Neural progenitor cell (in vitro differentiated cells): ENCODE results near the gene ODF2. TPM values are rescaled to one million over a fixed set of nuclear protein-coding genes. Genes with fewer than 3 reads are reported as not detected.
A peak's percentile ranks its signal among the peaks of the same experiment; 100 is the strongest.

ENCODE experiments used
- DNase-seq: peaks from one replicate; pipeline ENCODE4 v3.0.0-alpha.2; 2016; ENCODE audit warnings: low spot score
- H2AFZ ChIP-seq: fragments of 200-600 bp; sonication (generic); replicated peaks from 2 replicates; pipeline ENCODE4 v1.6.1; 2016; ENCODE audit warnings: antibody characterized with exemption
- H3F3A ChIP-seq: fragments of 200-600 bp; sonication (generic); 2 replicates; pipeline ENCODE4 v1.6.1; 2016; ENCODE audit warnings: antibody characterized with exemption, low read depth
- H3K27ac ChIP-seq: fragments of 200-600 bp; sonication (generic); 2 replicates; pipeline ENCODE4 v1.5.1; 2016; ENCODE audit warnings: mild to moderate bottlenecking
- H3K27me3 ChIP-seq: fragments of 200-600 bp; sonication (generic); 2 replicates; pipeline ENCODE4 v1.6.1; 2016; ENCODE audit warnings: mild to moderate bottlenecking, moderate library complexity
- H3K36me3 ChIP-seq: fragments of 200-600 bp; sonication (generic); 2 replicates; pipeline ENCODE4 v1.5.1; 2016
- H3K4me1 ChIP-seq: fragments of 200-600 bp; sonication (generic); 2 replicates; pipeline ENCODE4 v1.6.1; 2016; ENCODE audit warnings: mixed run types
- H3K4me2 ChIP-seq: fragments of 200-600 bp; sonication (generic); 2 replicates; pipeline ENCODE4 v1.6.1; 2016
- H3K4me3 ChIP-seq: fragments of 200-600 bp; sonication (generic); 2 replicates; pipeline ENCODE4 v1.5.1; 2016
- H3K79me2 ChIP-seq: fragments of 200-600 bp; sonication (generic); 2 replicates; pipeline ENCODE4 v1.6.1; 2016; ENCODE audit warnings: low read depth
- H3K9ac ChIP-seq: fragments of 200-600 bp; sonication (generic); 2 replicates; pipeline ENCODE4 v1.6.1; 2016
- H3K9me3 ChIP-seq: fragments of 200-600 bp; sonication (generic); 2 replicates; pipeline ENCODE4 v1.5.1; 2016; ENCODE audit warnings: low read depth
- H4K20me1 ChIP-seq: fragments of 200-600 bp; sonication (generic); 2 replicates; pipeline ENCODE4 v1.6.1; 2016; ENCODE audit warnings: low read depth
- H3K27ac Mint-ChIP-seq: 3 replicates; pipeline ENCODE4 v1.8.0; 2021; ENCODE audit warnings: mixed read lengths
- H3K27me3 Mint-ChIP-seq: 2 replicates; pipeline ENCODE4 v1.8.0; 2022; ENCODE audit warnings: low read depth, mild to moderate bottlenecking, inconsistent platforms, moderate library complexity, mixed read lengths; ENCODE audit not compliant: insufficient read depth
- H3K36me3 Mint-ChIP-seq: 3 replicates; pipeline ENCODE4 v1.8.0; 2021; ENCODE audit warnings: mixed read lengths
- H3K4me1 Mint-ChIP-seq: 3 replicates; pipeline ENCODE4 v1.8.0; 2021; ENCODE audit warnings: mixed read lengths
- H3K4me3 Mint-ChIP-seq: 3 replicates; pipeline ENCODE4 v1.8.0; 2021; ENCODE audit warnings: mild to moderate bottlenecking, moderate library complexity, mixed read lengths
- H3K9me3 Mint-ChIP-seq: 3 replicates; pipeline ENCODE4 v1.8.0; 2020; ENCODE audit warnings: mixed read lengths
- EZH2 ChIP-seq: fragments of 200-600 bp; sonication (generic); IDR thresholded peaks from 2 replicates; pipeline ENCODE4 v1.6.1; 2017; ENCODE audit warnings: antibody characterized with exemption, mild to moderate bottlenecking, moderate library complexity
- EZH2phosphoT487 ChIP-seq: fragments of 200-600 bp; sonication (generic); IDR thresholded peaks from 2 replicates; pipeline ENCODE4 v1.6.1; 2017; ENCODE audit warnings: antibody characterized with exemption
- small RNA-seq: library from RNA; depleted of rRNA; stranded (forward); fragments of <200 nt; gene quantifications from one replicate; pipeline ENCODE3, GENCODE V24; 2015
- total RNA-seq: library from RNA; depleted of rRNA; stranded (reverse); fragments of >200 nt; gene quantifications from 2 replicates; pipeline ENCODE4 v1.2.3, GENCODE V29; 2015; ENCODE audit warnings: low replicate concordance
- TF ChIP-seq, protein P1 (sequence below): fragments of 200-600 bp; sonication (generic); IDR thresholded peaks from 2 replicates; pipeline ENCODE4 v1.5.1; 2017; ENCODE audit warnings: antibody characterized with exemption, mild to moderate bottlenecking

Gene ODF2
- total RNA-seq, 1 donor from 2014 or later = 40.6 TPM

DNA sequence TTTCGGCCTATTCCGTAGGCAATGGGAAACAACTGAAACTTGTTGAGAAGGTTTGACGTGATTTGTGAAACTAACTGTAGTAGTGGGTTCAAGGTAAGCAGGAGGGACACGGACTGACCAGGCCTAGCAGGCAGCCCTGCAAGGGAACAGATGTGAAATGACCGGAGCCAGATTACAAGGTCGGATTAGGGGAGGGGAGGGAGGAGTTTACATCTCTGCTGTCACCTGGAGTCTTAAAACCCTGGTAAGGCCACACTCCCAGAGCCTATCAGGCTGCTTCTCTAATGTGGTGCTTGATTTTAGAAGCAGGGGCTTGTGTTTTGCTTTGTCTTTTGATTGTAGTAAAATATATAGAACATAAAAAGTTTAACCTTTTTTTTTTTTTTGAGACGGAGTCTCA, 93.1 kb downstream of the ODF2 start:
- DNase-seq = peak; percentile 12
- no peaks in the 10 kb centered on the region for H3K36me3 ChIP-seq
- H3K27me3 Mint-ChIP-seq = peaks cover 2% of the 10 kb centered on the region
- H3K79me2 ChIP-seq = peaks cover 11% of the 10 kb centered on the region
- H3K4me1 Mint-ChIP-seq = peaks cover 31% of the 10 kb centered on the region
- no peak overlapping the region for H3K4me2 ChIP-seq
- no peak overlapping the region for H3K9ac ChIP-seq
- peaks cover 17% of the 10 kb centered on the region for H3K4me1 ChIP-seq
- H3K9me3 Mint-ChIP-seq = no peaks in the 10 kb centered on the region
- H3F3A ChIP-seq = peaks cover 17% of the 10 kb centered on the region
- no peak overlapping the region for H3K27ac ChIP-seq
- TF ChIP-seq EZH2phosphoT487 = no peak
- TF ChIP-seq EZH2 = no peak
- TF ChIP-seq, protein P1, sequence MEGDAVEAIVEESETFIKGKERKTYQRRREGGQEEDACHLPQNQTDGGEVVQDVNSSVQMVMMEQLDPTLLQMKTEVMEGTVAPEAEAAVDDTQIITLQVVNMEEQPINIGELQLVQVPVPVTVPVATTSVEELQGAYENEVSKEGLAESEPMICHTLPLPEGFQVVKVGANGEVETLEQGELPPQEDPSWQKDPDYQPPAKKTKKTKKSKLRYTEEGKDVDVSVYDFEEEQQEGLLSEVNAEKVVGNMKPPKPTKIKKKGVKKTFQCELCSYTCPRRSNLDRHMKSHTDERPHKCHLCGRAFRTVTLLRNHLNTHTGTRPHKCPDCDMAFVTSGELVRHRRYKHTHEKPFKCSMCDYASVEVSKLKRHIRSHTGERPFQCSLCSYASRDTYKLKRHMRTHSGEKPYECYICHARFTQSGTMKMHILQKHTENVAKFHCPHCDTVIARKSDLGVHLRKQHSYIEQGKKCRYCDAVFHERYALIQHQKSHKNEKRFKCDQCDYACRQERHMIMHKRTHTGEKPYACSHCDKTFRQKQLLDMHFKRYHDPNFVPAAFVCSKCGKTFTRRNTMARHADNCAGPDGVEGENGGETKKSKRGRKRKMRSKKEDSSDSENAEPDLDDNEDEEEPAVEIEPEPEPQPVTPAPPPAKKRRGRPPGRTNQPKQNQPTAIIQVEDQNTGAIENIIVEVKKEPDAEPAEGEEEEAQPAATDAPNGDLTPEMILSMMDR = no peak
- H4K20me1 ChIP-seq = peaks cover 10% of the 10 kb centered on the region
- H3K4me3 ChIP-seq = no peak overlapping the region
- no peaks in the 10 kb centered on the region for H3K9me3 ChIP-seq
- H3K27me3 ChIP-seq = no peaks in the 10 kb centered on the region
- H3K27ac Mint-ChIP-seq = peak overlapping the region; percentile 11
- no peak overlapping the region for H3K4me3 Mint-ChIP-seq
- H3K36me3 Mint-ChIP-seq = peaks cover under 1% of the 10 kb centered on the region
- no peak overlapping the region for H2AFZ ChIP-seq

DNA sequence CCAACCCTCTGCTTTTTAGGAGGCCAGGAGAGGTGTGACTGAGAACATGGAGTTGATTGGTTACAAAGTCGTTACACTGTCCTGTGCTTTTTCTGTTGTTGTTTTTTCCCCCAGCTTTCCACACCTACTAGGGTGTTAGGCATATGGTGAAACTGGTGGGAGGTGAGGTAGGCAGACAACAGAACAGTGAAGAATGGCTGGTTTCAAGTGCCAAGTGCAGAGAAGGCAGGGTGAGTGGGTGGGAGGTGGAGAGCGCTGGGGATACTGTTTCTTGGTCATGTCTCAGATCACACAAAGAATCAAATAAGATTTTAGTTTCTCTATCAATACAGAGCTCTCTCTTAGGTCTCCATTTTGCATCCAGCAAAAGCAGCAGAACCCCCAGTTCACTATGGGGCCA, 94.4 kb downstream of the ODF2 start:
- H4K20me1 ChIP-seq = peaks cover 22% of the 10 kb centered on the region
- peak overlapping the region; percentile 92 for H3K4me3 Mint-ChIP-seq
- peaks cover 2% of the 10 kb centered on the region for H3K27me3 Mint-ChIP-seq
- peaks cover 21% of the 10 kb centered on the region for H3F3A ChIP-seq
- H3K4me3 ChIP-seq = no peak overlapping the region
- peaks cover 31% of the 10 kb centered on the region for H3K4me1 Mint-ChIP-seq
- no peaks in the 10 kb centered on the region for H3K36me3 Mint-ChIP-seq
- no peaks in the 10 kb centered on the region for H3K27me3 ChIP-seq
- H3K27ac Mint-ChIP-seq = peak overlapping the region; percentile 34
- H2AFZ ChIP-seq = no peak overlapping the region
- H3K4me1 ChIP-seq = peaks cover 28% of the 10 kb centered on the region
- H3K9me3 Mint-ChIP-seq = no peaks in the 10 kb centered on the region
- H3K36me3 ChIP-seq = no peaks in the 10 kb centered on the region
- H3K9ac ChIP-seq = no peak overlapping the region
- peaks cover 23% of the 10 kb centered on the region for H3K79me2 ChIP-seq
- no peaks in the 10 kb centered on the region for H3K9me3 ChIP-seq
- peak overlapping the region; percentile 84 for H3K4me2 ChIP-seq
- no peak overlapping the region for H3K27ac ChIP-seq
- TF ChIP-seq, protein P1 = no peak
- no peak for TF ChIP-seq EZH2
- TF ChIP-seq EZH2phosphoT487 = no peak
- no peak for DNase-seq

Small RNA genes within 50 kb of the gene (small RNA-seq; reads per million reads assigned to genes)
- gene RNU7-171P = not detected

Other genes with a start within 250 kb of the ODF2 start
- 25.2 and 37.5 TPM in 2 replicates for gene GOLGA2, start 180.0 kb upstream of the ODF2 start, total RNA-seq
- 15.0 and 21.5 TPM in 2 replicates for gene SWI5, start 179.7 kb upstream of the ODF2 start, total RNA-seq
- 8.3 and 9.2 TPM in 2 replicates for gene TRUB2, start 133.6 kb upstream of the ODF2 start, total RNA-seq
- 16.8 and 39.0 TPM in 2 replicates for gene COQ4, start 133.2 kb upstream of the ODF2 start, total RNA-seq
- gene SLC27A4, start 115.5 kb upstream of the ODF2 start, total RNA-seq = 4.4 and 8.6 TPM in 2 replicates
- 10.3 and 21.7 TPM in 2 replicates for gene URM1, start 84.6 kb upstream of the ODF2 start, total RNA-seq
- gene CERCAM, start 35.1 kb upstream of the ODF2 start, total RNA-seq = 2.0 TPM in 1 of 2 replicates, not detected in the other
- 22.7 and 26.3 TPM in 2 replicates for gene GLE1, start 48.7 kb downstream of the ODF2 start, total RNA-seq
- 112 and 141 TPM in 2 replicates for gene SPTAN1, start 96.6 kb downstream of the ODF2 start, total RNA-seq
- gene DYNC2I2, start 200.8 kb downstream of the ODF2 start, total RNA-seq = 45.9 and 141 TPM in 2 replicates
- 930 and 1,683 TPM in 2 replicates for gene SET, start 233.2 kb downstream of the ODF2 start, total RNA-seq
- gene PKN3, start 246.5 kb downstream of the ODF2 start, total RNA-seq = 4.4 and 16.1 TPM in 2 replicates